Measurements from ENCODE around the gene CAMK2B. TPM values are rescaled to one million over a fixed set of nuclear protein-coding genes. Genes with fewer than 3 reads are reported as not detected.
A peak's percentile ranks its signal among the peaks of the same experiment; 100 is the strongest.

The CAMK2B gene
- total and polyA plus RNA-seq, 12 donors: 0.25 to 82.3 (median 6.5) TPM; not detected in 2

DNA sequence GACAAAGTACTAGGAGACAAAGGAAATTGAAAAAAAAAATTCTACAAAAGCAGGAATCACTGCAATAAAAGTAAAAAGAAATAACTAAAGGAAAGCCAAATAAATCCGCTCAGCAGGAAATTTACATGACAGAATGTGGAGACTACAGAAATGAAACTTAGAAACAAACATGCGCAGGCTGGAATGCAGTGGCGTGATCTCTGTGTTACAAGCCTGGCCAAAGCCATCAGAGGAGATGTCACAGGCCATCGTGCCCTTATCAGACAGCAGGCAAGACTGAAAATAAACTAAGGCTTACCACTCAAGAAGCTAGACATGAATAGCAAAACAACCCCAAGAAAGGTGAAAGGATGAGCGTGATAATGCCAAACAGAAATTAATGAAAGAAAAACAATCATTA is 6.3 kb upstream of the CAMK2B start:
- Histone ChIP-seq H3K4me3 (no peak overlapping the region), H3K9me3 (replicated peaks in 1 of 3) (no peaks in the 10 kb centered on the region), H3K27me3 (no peaks in the 10 kb centered on the region), H3K36me3 (replicated peaks in 1 of 2) (no peaks in the 10 kb centered on the region), H3K4me1 (replicated peaks in 1 of 2) (no peaks in the 10 kb centered on the region), H3K27ac (no peak overlapping the region)
- WGBS, 4 donors: 55 to 70% (median 59%) methylated on average over 5 of the region's 5 CpGs
- TF ChIP-seq, protein P1, sequence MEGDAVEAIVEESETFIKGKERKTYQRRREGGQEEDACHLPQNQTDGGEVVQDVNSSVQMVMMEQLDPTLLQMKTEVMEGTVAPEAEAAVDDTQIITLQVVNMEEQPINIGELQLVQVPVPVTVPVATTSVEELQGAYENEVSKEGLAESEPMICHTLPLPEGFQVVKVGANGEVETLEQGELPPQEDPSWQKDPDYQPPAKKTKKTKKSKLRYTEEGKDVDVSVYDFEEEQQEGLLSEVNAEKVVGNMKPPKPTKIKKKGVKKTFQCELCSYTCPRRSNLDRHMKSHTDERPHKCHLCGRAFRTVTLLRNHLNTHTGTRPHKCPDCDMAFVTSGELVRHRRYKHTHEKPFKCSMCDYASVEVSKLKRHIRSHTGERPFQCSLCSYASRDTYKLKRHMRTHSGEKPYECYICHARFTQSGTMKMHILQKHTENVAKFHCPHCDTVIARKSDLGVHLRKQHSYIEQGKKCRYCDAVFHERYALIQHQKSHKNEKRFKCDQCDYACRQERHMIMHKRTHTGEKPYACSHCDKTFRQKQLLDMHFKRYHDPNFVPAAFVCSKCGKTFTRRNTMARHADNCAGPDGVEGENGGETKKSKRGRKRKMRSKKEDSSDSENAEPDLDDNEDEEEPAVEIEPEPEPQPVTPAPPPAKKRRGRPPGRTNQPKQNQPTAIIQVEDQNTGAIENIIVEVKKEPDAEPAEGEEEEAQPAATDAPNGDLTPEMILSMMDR (IDR thresholded peaks at IDR 0.05): no peak
- TF ChIP-seq POLR2A (IDR thresholded peaks at IDR 0.05): no peak
- intact Hi-C loops (cut with DNase I): no loop called here
- peak in 1 of 7 donors; percentile 51 for DNase-seq

DNA sequence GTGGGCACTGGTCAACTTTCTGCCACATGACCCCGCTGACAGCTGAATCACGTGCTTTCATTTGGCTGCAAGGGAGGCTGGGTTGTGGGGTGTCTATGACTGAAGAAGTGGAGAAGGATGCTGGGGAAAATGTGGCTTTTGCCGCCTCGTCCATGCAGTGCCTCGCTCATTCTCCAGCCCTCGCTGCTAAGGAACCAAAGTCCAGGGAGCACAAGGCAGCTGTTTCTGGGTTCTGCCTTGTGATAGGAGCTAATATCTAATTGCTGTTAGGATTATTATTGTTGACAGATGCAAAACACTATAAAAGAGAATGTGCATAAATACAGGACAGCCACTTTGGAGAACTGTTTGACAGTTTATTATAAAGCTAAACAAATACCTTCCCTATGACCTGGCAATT is 4.9 kb upstream of the CAMK2B start:
- no peaks in the 10 kb centered on the region for H3K27me3 ChIP-seq
- no peaks in the 10 kb centered on the region for H3K4me1 ChIP-seq (replicated peaks in 1 of 2)
- peak in 1 of 7 donors; percentile 45 for DNase-seq
- H3K4me3 ChIP-seq: no peak overlapping the region
- WGBS, 4 donors: 82 to 95% (median 88%) methylated on average over 6 of the region's 6 CpGs
- TF ChIP-seq POLR2A (IDR thresholded peaks at IDR 0.05): no peak
- TF ChIP-seq, protein P1 (IDR thresholded peaks at IDR 0.05): no peak
- H3K27ac ChIP-seq: no peak overlapping the region
- no peaks in the 10 kb centered on the region for H3K9me3 ChIP-seq (replicated peaks in 1 of 3)
- intact Hi-C loops (cut with DNase I): no loop called here
- H3K36me3 ChIP-seq (replicated peaks in 1 of 2): no peaks in the 10 kb centered on the region

DNA sequence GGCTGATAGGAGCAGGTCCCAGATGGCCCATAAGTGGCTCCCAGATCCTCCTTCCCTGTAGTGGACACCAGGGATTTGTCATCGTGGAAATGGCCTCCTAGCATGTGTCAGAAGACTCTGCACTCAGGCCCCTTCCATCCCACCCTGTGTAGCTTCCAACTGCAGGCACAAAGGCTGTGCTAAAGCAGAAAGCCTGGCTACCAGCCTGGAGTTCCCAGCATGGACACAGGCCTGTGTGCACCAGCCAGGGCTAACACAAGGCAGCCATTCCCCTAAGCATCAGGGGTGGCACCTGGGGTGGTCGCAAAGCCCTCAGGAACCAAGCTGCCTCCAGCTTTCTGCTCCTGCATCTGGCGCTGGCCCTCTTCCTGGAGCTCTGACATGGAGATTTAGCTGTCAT is 4.5 kb upstream of the CAMK2B start:
- TF ChIP-seq, protein P1 (IDR thresholded peaks at IDR 0.05): no peak
- TF ChIP-seq POLR2A (IDR thresholded peaks at IDR 0.05): no peak
- no peak overlapping the region for H3K27ac ChIP-seq
- WGBS, 4 donors: 67 to 100% (median 91%) methylated on average over 1 to 3 of the region's 3 CpGs
- H3K4me1 ChIP-seq (replicated peaks in 1 of 2): no peaks in the 10 kb centered on the region
- H3K36me3 ChIP-seq (replicated peaks in 1 of 2): no peaks in the 10 kb centered on the region
- no peak for DNase-seq
- H3K9me3 ChIP-seq (replicated peaks in 1 of 3): no peaks in the 10 kb centered on the region
- peaks cover under 1% of the 10 kb centered on the region for H3K27me3 ChIP-seq
- no peak overlapping the region for H3K4me3 ChIP-seq
- intact Hi-C loops (cut with DNase I): no loop called here

DNA sequence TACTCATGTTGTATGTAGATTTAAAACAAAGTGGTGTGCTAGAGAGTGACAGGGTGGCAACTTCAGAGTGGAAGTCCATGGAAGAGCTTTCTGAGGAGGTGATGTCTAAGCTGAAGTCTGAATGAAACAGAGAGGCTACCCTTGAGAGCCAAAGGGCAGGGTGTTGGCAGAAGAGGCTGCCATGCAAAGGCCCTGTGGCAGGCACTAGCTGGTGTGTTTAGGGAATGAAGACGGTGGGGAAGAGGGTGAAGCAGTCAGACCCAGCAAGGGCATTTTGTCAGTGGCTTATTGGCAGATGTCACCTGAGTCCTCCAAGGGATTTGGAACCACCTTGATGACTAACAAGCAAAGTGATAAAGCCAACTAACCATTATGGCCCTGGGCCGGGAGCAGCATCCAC is 3.7 kb upstream of the CAMK2B start:
- no peak overlapping the region for H3K4me3 ChIP-seq
- no peaks in the 10 kb centered on the region for H3K36me3 ChIP-seq (replicated peaks in 1 of 2)
- no peak overlapping the region for H3K27ac ChIP-seq
- no peaks in the 10 kb centered on the region for H3K4me1 ChIP-seq (replicated peaks in 1 of 2)
- WGBS, 4 donors: 65 to 100% (median 86%) methylated on average over 1 to 2 of the region's 2 CpGs
- TF ChIP-seq, protein P1 (IDR thresholded peaks at IDR 0.05): no peak
- TF ChIP-seq POLR2A (IDR thresholded peaks at IDR 0.05): no peak
- H3K9me3 ChIP-seq (replicated peaks in 1 of 3): no peaks in the 10 kb centered on the region
- DNase-seq: no peak
- intact Hi-C loops (cut with DNase I): no loop called here
- peaks cover 8% of the 10 kb centered on the region for H3K27me3 ChIP-seq
